Measurements from ENCODE around the gene POU5F1. TPM values are rescaled to one million over a fixed set of nuclear protein-coding genes. Genes with fewer than 3 reads are reported as not detected.

The POU5F1 gene
- total RNA-seq, 1 donor from 2014 or later: not detected

Other genes with a start within 250 kb of the POU5F1 start
- not detected in 2 replicates for gene SFTA2, start 238.5 kb downstream of the POU5F1 start, total RNA-seq
- not detected in 2 replicates for gene MUCL3, start 229.7 kb downstream of the POU5F1 start, total RNA-seq
- not detected in 2 replicates for gene MUC21, start 187.0 kb downstream of the POU5F1 start, total RNA-seq
- gene MUC22, start 160.2 kb downstream of the POU5F1 start, total RNA-seq: not detected in 2 replicates
- gene C6orf15, start 58.1 kb downstream of the POU5F1 start, total RNA-seq: not detected in 2 replicates
- not detected in 2 replicates for gene PSORS1C1, start 55.9 kb downstream of the POU5F1 start, total RNA-seq
- gene CDSN, start 50.2 kb downstream of the POU5F1 start, total RNA-seq: not detected in 2 replicates
- gene PSORS1C2, start 31.6 kb downstream of the POU5F1 start, total RNA-seq: not detected in 2 replicates
- gene CCHCR1, start 12.9 kb downstream of the POU5F1 start, total RNA-seq: 46.7 and 48.6 TPM in 2 replicates
- 21.7 and 21.8 TPM in 2 replicates for gene TCF19, start 12.1 kb downstream of the POU5F1 start, total RNA-seq
- 70.4 and 72.4 TPM in 2 replicates for gene HLA-C, start 101.4 kb upstream of the POU5F1 start, total RNA-seq
- 29.5 and 35.5 TPM in 2 replicates for gene HLA-B, start 186.5 kb upstream of the POU5F1 start, total RNA-seq
- gene MICA, start 232.9 kb upstream of the POU5F1 start, total RNA-seq: 21.1 and 21.7 TPM in 2 replicates

Measured in neural crest cell (in vitro differentiated cells).